DND-41 (cell line): ENCODE measurements around the gene TTF1.

Source experiments
- CTCF ChIP-seq: IDR thresholded peaks from 2 replicates; pipeline ENCODE4 v1.5.1; 2012; ENCODE audit warnings: borderline replicate concordance, low read length, moderate library complexity, mild to moderate bottlenecking; ENCODE audit not compliant: poor library complexity, severe bottlenecking; ENCODE audit errors: extremely low read depth
- EZH2 ChIP-seq: IDR thresholded peaks from 3 replicates; pipeline ENCODE4 v1.6.1; 2012; ENCODE audit warnings: borderline replicate concordance, low read depth, mild to moderate bottlenecking, moderate library complexity, low read length, inconsistent platforms; ENCODE audit not compliant: severe bottlenecking

GRCh38 chr9:132351404-132352045 is 55.1 kb downstream of the TTF1 start:
- TF ChIP-seq CTCF, result no peak
- no peak for TF ChIP-seq EZH2
